SIG-M5 treated with dmso at 0.1 percent for 504 hours (cell line): Measurements from ENCODE around the gene BABAM2.
A peak's percentile ranks its signal among the peaks of the same experiment; 100 is the strongest.

Source experiments
- DNase-seq: peaks from one replicate; lab custom pipeline; 2025; ENCODE audit not compliant: unreplicated experiment; lab: John Stamatoyannopoulos, UW

BABAM2 gene

GRCh38 chr2:28338831-28339321, 448.3 kb downstream of the BABAM2 start:
- DNase-seq, result no peak

- no peak for DNase-seq
These were observed 449.1 kb downstream of the BABAM2 start for GRCh38 chr2:28339516-28340175.

- no peak for DNase-seq
These were observed 450.0 kb downstream of the BABAM2 start for GRCh38 chr2:28340312-28341202.

GRCh38 chr2:28341208-28341891, 450.8 kb downstream of the BABAM2 start:
- DNase-seq, result no peak

- DNase-seq, result peak; percentile 9
These were observed 451.8 kb downstream of the BABAM2 start for GRCh38 chr2:28342081-28342967.

GRCh38 chr2:28343184-28343942, 452.8 kb downstream of the BABAM2 start:
- peak; percentile 60 for DNase-seq

- no peak for DNase-seq
These were observed 453.6 kb downstream of the BABAM2 start for GRCh38 chr2:28343971-28344715.

- DNase-seq, result no peak
These were observed 454.3 kb downstream of the BABAM2 start for GRCh38 chr2:28344756-28345373.

- DNase-seq, result no peak
These were observed 455.1 kb downstream of the BABAM2 start for GRCh38 chr2:28345619-28346018.

- no peak for DNase-seq
These were observed 456.1 kb downstream of the BABAM2 start for GRCh38 chr2:28346587-28346986.

- no peak for DNase-seq
These were observed 456.7 kb downstream of the BABAM2 start for GRCh38 chr2:28347193-28347592.

- DNase-seq, result no peak
These were observed 457.1 kb downstream of the BABAM2 start for GRCh38 chr2:28347596-28347995.

- no peak for DNase-seq
These were observed 457.6 kb downstream of the BABAM2 start for GRCh38 chr2:28348149-28348567.

- DNase-seq, result no peak
These were observed 458.4 kb downstream of the BABAM2 start for GRCh38 chr2:28348921-28349320.

GRCh38 chr2:28349546-28350165, 459.1 kb downstream of the BABAM2 start:
- no peak for DNase-seq

GRCh38 chr2:28350196-28350595, 459.7 kb downstream of the BABAM2 start:
- DNase-seq, result no peak

- no peak for DNase-seq
These were observed 460.3 kb downstream of the BABAM2 start for GRCh38 chr2:28350791-28351285.

- no peak for DNase-seq
These were observed 461.1 kb downstream of the BABAM2 start for GRCh38 chr2:28351621-28352020.
